ENCODE data around the gene DNM3. TPM values are rescaled to one million over a fixed set of nuclear protein-coding genes. Genes with fewer than 3 reads are reported as not detected.

The DNM3 gene
- total and polyA plus RNA-seq, 2 of the 8 experiments (the other 6 are each of a cell fraction or from before 2014, with no cell fraction given), result 2.0 to 8.5 TPM

DNA sequence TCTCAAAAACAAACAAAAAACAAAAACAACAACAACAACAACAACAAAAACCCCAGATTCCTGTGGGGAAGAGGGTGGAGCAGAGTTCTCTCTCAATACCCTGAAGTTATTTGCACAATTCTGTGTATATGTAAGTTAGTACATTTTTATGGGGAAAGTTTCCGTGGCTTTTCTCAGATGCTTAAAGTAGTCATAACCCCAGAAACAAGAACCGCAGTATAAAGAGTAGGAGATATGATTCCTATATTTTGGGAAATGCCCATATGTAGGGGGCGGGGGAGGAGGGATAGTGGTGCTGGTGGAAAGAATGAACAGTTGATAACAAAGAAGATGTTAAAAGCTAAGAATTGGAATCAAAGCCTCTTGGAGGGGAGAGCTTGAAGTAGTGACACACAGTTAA, 131.5 kb downstream of the DNM3 start:
- H3K4me2 ChIP-seq (ENCODE audit: insufficient read depth in 1 of 2, low read depth in 2 of 2, low read length in 2 of 2), result no peak overlapping the region
- POLR2A ChIA-PET (ENCODE audit: partially characterized antibody), result no interaction called here
- 88% methylated on average over 3 of the region's 3 CpGs; no CpG with 5 or more reads in 1 of the 2 experiments for WGBS, 2 experiments (ENCODE audit: extremely low coverage in 1 of 2, insufficient coverage in 1 of 2, insufficient read length in 1 of 2, insufficient replicate concordance in 2 of 2, low coverage in 1 of 2, low lambda C conversion rate in 2 of 2, missing lambda C conversion rate in 1 of 2)

More for the DNA sequence above, 131.5 kb downstream of the DNM3 start:
- Histone ChIP-seq H3K79me1 (ENCODE audit: low read depth, low read length) (no peaks in the 10 kb centered on the region), H2AFZ (ENCODE audit: low read length) (no peak overlapping the region), H4K5ac (ENCODE audit: insufficient read length, low read depth, low read length) (no peak overlapping the region), H2BK120ac (replicated peaks; ENCODE audit: low read depth, low read length) (no peak overlapping the region), H3K79me2 (ENCODE audit: control insufficient read depth in 1 of 2, insufficient read depth in 2 of 2, low read length in 2 of 2) (no peaks in the 10 kb centered on the region), H3K4ac (replicated peaks; ENCODE audit: insufficient read length, low read depth, low read length) (no peak overlapping the region), H3K23me2 (ENCODE audit: low read depth, low read length) (no peaks in the 10 kb centered on the region), H4K20me1 (replicated peaks in 1 of 2; ENCODE audit: control insufficient read depth in 1 of 2, insufficient read depth in 2 of 2, low read length in 2 of 2) (no peaks in the 10 kb centered on the region), H3K4me3 (ENCODE audit: extremely low read depth in 1 of 4, insufficient read depth in 2 of 4, low read depth in 3 of 4, low read length in 4 of 4) (no peak overlapping the region), H2BK15ac (ENCODE audit: low read length) (no peak overlapping the region), H3K23ac (ENCODE audit: insufficient read length) (no peak overlapping the region), H3K4me1 (replicated peaks in 1 of 4; ENCODE audit: control insufficient read depth in 3 of 4, insufficient read depth in 4 of 4, low read length in 3 of 4) (peaks cover 0 to 4% (median 0%) of the 10 kb centered on the region in 4 experiments; a peak in 3 of 7 replicates), H2BK12ac (ENCODE audit: low read depth, low read length) (no peak overlapping the region), H4K91ac (replicated peaks; ENCODE audit: insufficient read length, low read length) (no peak overlapping the region), H3K9me3 (ENCODE audit: insufficient read depth in 2 of 2, low read depth in 1 of 2, low read length in 1 of 2) (no peaks in the 10 kb centered on the region; a peak in 1 of 4 replicates), H2BK20ac (ENCODE audit: low read length) (no peak overlapping the region), H4K8ac (ENCODE audit: extremely low read depth, insufficient read depth, low read length) (no peak overlapping the region), H3K27me3 (replicated peaks in 1 of 4; ENCODE audit: control insufficient read depth in 3 of 4, extremely low read depth in 1 of 4, insufficient read depth in 3 of 4, low read length in 3 of 4) (no peaks in the 10 kb centered on the region), H2AK5ac (ENCODE audit: low read depth, low read length) (no peak overlapping the region), H3K18ac (ENCODE audit: extremely low read depth, low read length) (no peak overlapping the region), H2BK5ac (ENCODE audit: low read depth, low read length) (no peak overlapping the region), H3K27ac (ENCODE audit: low read depth, low read length) (no peak overlapping the region), H3K56ac (replicated peaks; ENCODE audit: insufficient read length, low read depth, low read length) (no peak overlapping the region), H3K9ac (replicated peaks in 1 of 4; ENCODE audit: extremely low read depth in 1 of 4, low read depth in 3 of 4, low read length in 3 of 4) (no peak overlapping the region), H3K14ac (ENCODE audit: insufficient read length) (no peak overlapping the region), H3K36me3 (ENCODE audit: control insufficient read depth in 2 of 4, insufficient read depth in 4 of 4, low read length in 3 of 4) (no peaks in the 10 kb centered on the region; a peak in 1 of 8 replicates)
- TF ChIP-seq JUN (IDR thresholded peaks at IDR 0.05; ENCODE audit: low read depth, low read length), result no peak
- TF ChIP-seq POLR2A (IDR thresholded peaks at IDR 0.05; ENCODE audit: control extremely low read depth in 1 of 2, low read depth in 2 of 2, low read length in 2 of 2), result no peak
- no peak for TF ChIP-seq SP4 (IDR thresholded peaks at IDR 0.05; ENCODE audit: low read length)
- TF ChIP-seq, protein P1, sequence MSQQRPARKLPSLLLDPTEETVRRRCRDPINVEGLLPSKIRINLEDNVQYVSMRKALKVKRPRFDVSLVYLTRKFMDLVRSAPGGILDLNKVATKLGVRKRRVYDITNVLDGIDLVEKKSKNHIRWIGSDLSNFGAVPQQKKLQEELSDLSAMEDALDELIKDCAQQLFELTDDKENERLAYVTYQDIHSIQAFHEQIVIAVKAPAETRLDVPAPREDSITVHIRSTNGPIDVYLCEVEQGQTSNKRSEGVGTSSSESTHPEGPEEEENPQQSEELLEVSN (IDR thresholded peaks at IDR 0.05), result no peak
- no peak for TF ChIP-seq CTBP2 (IDR thresholded peaks at IDR 0.05; ENCODE audit: borderline replicate concordance, insufficient read depth, insufficient read length, low read length)
- no peak for TF ChIP-seq SRF (IDR thresholded peaks at IDR 0.05; ENCODE audit: low read depth, low read length)
- no peak for TF ChIP-seq CEBPB (IDR thresholded peaks at IDR 0.05; ENCODE audit: low read depth, low read length)
- TF ChIP-seq EGR1 (IDR thresholded peaks at IDR 0.05; ENCODE audit: borderline replicate concordance, low read depth, low read length), result no peak
- TF ChIP-seq TBP (IDR thresholded peaks at IDR 0.05; ENCODE audit: low read depth, low read length), result no peak
- TF ChIP-seq TEAD4 (IDR thresholded peaks at IDR 0.05; ENCODE audit: low read depth, low read length), result no peak
- TF ChIP-seq, protein P2, sequence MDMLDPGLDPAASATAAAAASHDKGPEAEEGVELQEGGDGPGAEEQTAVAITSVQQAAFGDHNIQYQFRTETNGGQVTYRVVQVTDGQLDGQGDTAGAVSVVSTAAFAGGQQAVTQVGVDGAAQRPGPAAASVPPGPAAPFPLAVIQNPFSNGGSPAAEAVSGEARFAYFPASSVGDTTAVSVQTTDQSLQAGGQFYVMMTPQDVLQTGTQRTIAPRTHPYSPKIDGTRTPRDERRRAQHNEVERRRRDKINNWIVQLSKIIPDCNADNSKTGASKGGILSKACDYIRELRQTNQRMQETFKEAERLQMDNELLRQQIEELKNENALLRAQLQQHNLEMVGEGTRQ (IDR thresholded peaks at IDR 0.05; ENCODE audit: low read length), result no peak
- DNase-seq (ENCODE audit: low read depth in 1 of 2, low spot score in 2 of 2), result no peak
- CTCF ChIA-PET (ENCODE audit: partially characterized antibody), result interaction anchor here (12.2 kb wide), 1 partner anchor 172 kb away, joined by 91 read pairs; no protein-coding TSS in a partner anchor
- no peak for FAIRE-seq

All from H1 (cell line).